Osteoblast (primary cell): ENCODE results near the gene GXYLT1. TPM values are rescaled to one million over a fixed set of nuclear protein-coding genes. Genes with fewer than 3 reads are reported as not detected.

ENCODE experiments used
- DNase-seq: peaks from one replicate; pipeline ENCODE4 v3.0.0; 2011; ENCODE audit warnings: low spot score, mixed read lengths; ENCODE audit not compliant: insufficient read length; ENCODE audit errors: missing footprints
- H2AFZ ChIP-seq: 2 replicates; pipeline ENCODE4 v1.6.0; 2011; ENCODE audit warnings: mild to moderate bottlenecking, low read length
- H3K27ac ChIP-seq: 2 replicates; pipeline ENCODE4 v1.5.1; 2011; ENCODE audit warnings: mild to moderate bottlenecking, low read depth, low read length, moderate library complexity
- H3K27me3 ChIP-seq: 2 replicates; pipeline ENCODE4 v1.6.0; 2012; ENCODE audit warnings: mild to moderate bottlenecking, control low read depth, inconsistent platforms, low read length, moderate library complexity; ENCODE audit not compliant: insufficient read depth
- H3K36me3 ChIP-seq: 2 replicates; pipeline ENCODE4 v1.5.1; 2011; ENCODE audit warnings: mild to moderate bottlenecking, low read length, control low read depth, moderate library complexity; ENCODE audit not compliant: insufficient read depth
- H3K4me1 ChIP-seq: 2 replicates; pipeline ENCODE4 v1.5.1; 2011; ENCODE audit warnings: mild to moderate bottlenecking, low read length, control low read depth, moderate library complexity; ENCODE audit not compliant: insufficient read depth
- H3K4me2 ChIP-seq: 2 replicates; pipeline ENCODE4 v1.6.0; 2011; ENCODE audit warnings: mild to moderate bottlenecking, low read length; ENCODE audit not compliant: insufficient read depth
- H3K4me3 ChIP-seq: fragments of 200-600 bp; sonication (generic); 3 replicates; pipeline ENCODE4 v1.5.1; 2012; ENCODE audit warnings: mild to moderate bottlenecking, low read length, inconsistent platforms; ENCODE audit not compliant: insufficient read depth
- H3K79me2 ChIP-seq: 2 replicates; pipeline ENCODE4 v1.6.0; 2012; ENCODE audit warnings: mild to moderate bottlenecking, low read length, control low read depth, inconsistent platforms; ENCODE audit not compliant: insufficient read depth
- H3K9me3 ChIP-seq: 2 replicates; pipeline ENCODE4 v1.5.1; 2011; ENCODE audit warnings: low read depth, low read length, control low read depth
- H4K20me1 ChIP-seq: 2 replicates; pipeline ENCODE4 v1.6.0; 2012; ENCODE audit warnings: mild to moderate bottlenecking, low read length, control low read depth; ENCODE audit not compliant: insufficient read depth
- CTCF ChIP-seq: IDR thresholded peaks from 2 replicates; pipeline ENCODE4 v1.5.1; 2011; ENCODE audit warnings: mild to moderate bottlenecking, low read depth, low read length, moderate library complexity; ENCODE audit errors: extremely low read depth
- total RNA-seq: library from RNA; depleted of rRNA; stranded (reverse); fragments of >200 nt; gene quantifications from 2 replicates; pipeline ENCODE4 v1.2.3, GENCODE V29; 2012

The GXYLT1 gene
- total RNA-seq, 1 donor, result 7.6 TPM

GRCh38 chr12:42128888-42129287, 15.8 kb downstream of the GXYLT1 start:
- no peaks in the 10 kb centered on the region for H3K9me3 ChIP-seq
- H3K4me3 ChIP-seq, result no peak overlapping the region
- H3K4me1 ChIP-seq, result peaks cover 19% of the 10 kb centered on the region
- no peak for DNase-seq
- H3K36me3 ChIP-seq, result no peaks in the 10 kb centered on the region
- no peak overlapping the region for H3K27ac ChIP-seq
- no peaks in the 10 kb centered on the region for H3K27me3 ChIP-seq
- no peak overlapping the region for H2AFZ ChIP-seq
- H3K79me2 ChIP-seq, result peaks cover 68% of the 10 kb centered on the region
- TF ChIP-seq CTCF, result no peak
- H4K20me1 ChIP-seq, result peaks cover 3% of the 10 kb centered on the region
- H3K4me2 ChIP-seq, result no peak overlapping the region

GRCh38 chr12:42128327-42128726, 16.3 kb downstream of the GXYLT1 start:
- Histone ChIP-seq H3K79me2 (peaks cover 63% of the 10 kb centered on the region), H2AFZ (no peak overlapping the region), H3K36me3 (no peaks in the 10 kb centered on the region), H3K9me3 (no peaks in the 10 kb centered on the region), H3K27me3 (no peaks in the 10 kb centered on the region), H4K20me1 (peaks cover 3% of the 10 kb centered on the region), H3K4me3 (no peak overlapping the region), H3K4me2 (no peak overlapping the region), H3K4me1 (peaks cover 19% of the 10 kb centered on the region), H3K27ac (no peak overlapping the region)
- TF ChIP-seq CTCF, result no peak
- no peak for DNase-seq

DNA sequence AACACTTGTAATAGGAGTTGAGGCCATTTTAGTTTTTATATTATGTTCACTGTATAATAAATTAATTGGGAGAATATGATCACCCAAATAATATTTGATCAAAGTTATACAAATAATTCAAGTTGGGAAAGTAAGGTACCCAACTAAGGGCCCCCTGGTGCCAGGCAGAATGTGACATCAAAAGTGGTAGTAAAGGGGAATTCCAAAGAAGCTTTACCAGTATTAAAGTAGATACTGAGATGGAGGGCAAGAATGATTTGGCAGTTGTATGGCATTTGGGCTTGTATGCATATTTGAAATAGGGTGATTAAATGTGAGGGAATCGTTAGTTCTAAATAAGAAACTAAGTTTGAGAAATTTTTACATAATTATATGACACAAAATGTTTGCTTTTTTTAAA, 17.7 kb downstream of the GXYLT1 start:
- Histone ChIP-seq H3K4me3 (no peak overlapping the region), H3K79me2 (peaks cover 58% of the 10 kb centered on the region), H3K36me3 (no peaks in the 10 kb centered on the region), H3K4me1 (peaks cover 19% of the 10 kb centered on the region), H2AFZ (no peak overlapping the region), H3K4me2 (no peak overlapping the region), H3K27me3 (no peaks in the 10 kb centered on the region), H3K27ac (no peak overlapping the region), H3K9me3 (no peaks in the 10 kb centered on the region), H4K20me1 (peaks cover 3% of the 10 kb centered on the region)
- no peak for DNase-seq
- no peak for TF ChIP-seq CTCF

- TF ChIP-seq CTCF, result no peak
- Histone ChIP-seq H3K36me3 (no peaks in the 10 kb centered on the region), H3K79me2 (peaks cover 66% of the 10 kb centered on the region)
These were observed 19.3 kb downstream of the GXYLT1 start for GRCh38 chr12:42125388-42125767.

More at GRCh38 chr12:42125388-42125767, 19.3 kb downstream of the GXYLT1 start:
- no peaks in the 10 kb centered on the region for H3K27me3 ChIP-seq
- H4K20me1 ChIP-seq, result peaks cover 6% of the 10 kb centered on the region
- no peaks in the 10 kb centered on the region for H3K9me3 ChIP-seq
- no peak overlapping the region for H3K27ac ChIP-seq
- no peak overlapping the region for H2AFZ ChIP-seq
- H3K4me1 ChIP-seq, result peaks cover 6% of the 10 kb centered on the region
- no peak overlapping the region for H3K4me2 ChIP-seq
- no peak overlapping the region for H3K4me3 ChIP-seq
- DNase-seq, result no peak
